ENCODE data around the gene SGO1.
"Not testable (repeated sequence)": the region's sequence is repeated elsewhere in the genome, so short reads cannot be mapped to it uniquely, and the experiment has no call there.

The SGO1 gene

DNA sequence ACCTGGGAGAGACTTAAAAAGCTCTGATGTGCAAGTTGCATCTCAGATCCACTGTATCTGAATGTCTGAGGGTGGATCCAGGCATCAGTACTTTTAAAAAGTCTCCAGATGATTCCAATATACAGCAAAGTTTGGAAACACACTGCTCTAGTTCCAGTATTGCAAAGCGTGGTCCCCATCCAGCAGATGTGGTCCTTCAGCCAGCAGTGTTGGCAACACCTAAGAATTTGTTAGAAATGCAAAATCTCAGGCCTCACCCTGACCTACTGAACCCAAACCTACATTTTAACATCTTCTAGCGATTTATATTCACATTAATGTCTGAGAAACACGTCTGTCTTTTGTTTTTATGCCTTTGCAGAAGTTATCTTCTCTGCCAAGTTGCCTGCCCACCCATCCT, 32.2 kb upstream of the SGO1 start:
- no peak overlapping the region for H3K4me3 ChIP-seq (ENCODE audit: low read length)
- TF ChIP-seq, protein P1, sequence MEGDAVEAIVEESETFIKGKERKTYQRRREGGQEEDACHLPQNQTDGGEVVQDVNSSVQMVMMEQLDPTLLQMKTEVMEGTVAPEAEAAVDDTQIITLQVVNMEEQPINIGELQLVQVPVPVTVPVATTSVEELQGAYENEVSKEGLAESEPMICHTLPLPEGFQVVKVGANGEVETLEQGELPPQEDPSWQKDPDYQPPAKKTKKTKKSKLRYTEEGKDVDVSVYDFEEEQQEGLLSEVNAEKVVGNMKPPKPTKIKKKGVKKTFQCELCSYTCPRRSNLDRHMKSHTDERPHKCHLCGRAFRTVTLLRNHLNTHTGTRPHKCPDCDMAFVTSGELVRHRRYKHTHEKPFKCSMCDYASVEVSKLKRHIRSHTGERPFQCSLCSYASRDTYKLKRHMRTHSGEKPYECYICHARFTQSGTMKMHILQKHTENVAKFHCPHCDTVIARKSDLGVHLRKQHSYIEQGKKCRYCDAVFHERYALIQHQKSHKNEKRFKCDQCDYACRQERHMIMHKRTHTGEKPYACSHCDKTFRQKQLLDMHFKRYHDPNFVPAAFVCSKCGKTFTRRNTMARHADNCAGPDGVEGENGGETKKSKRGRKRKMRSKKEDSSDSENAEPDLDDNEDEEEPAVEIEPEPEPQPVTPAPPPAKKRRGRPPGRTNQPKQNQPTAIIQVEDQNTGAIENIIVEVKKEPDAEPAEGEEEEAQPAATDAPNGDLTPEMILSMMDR (conservative IDR thresholded peaks at IDR 0.05; ENCODE audit: low read depth, low read length), result no peak
- no peak for DNase-seq (ENCODE audit: low read depth)

DNA sequence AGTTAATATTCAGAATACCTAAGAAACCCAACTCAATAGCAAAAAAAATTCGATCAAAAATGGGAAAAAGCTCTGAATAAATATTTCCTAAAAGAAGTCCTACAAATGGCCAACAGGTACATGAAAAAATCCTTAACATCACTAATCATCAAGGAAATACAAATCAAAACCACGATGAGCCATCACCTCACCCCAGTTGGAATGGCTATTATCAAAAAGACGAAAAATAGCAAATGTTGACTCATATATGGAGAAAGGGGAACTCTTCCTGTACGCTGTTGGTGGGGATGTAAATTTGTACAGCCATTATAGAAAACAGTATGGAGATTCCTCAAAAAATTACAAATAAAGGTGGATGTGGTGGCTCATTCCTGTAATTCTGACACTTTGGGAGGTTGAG, 29.6 kb upstream of the SGO1 start:
- no peak overlapping the region for H3K4me3 ChIP-seq (ENCODE audit: low read length)
- no peak for DNase-seq (ENCODE audit: low read depth)
- TF ChIP-seq, protein P1 (conservative IDR thresholded peaks at IDR 0.05; ENCODE audit: low read depth, low read length), result no peak

DNA sequence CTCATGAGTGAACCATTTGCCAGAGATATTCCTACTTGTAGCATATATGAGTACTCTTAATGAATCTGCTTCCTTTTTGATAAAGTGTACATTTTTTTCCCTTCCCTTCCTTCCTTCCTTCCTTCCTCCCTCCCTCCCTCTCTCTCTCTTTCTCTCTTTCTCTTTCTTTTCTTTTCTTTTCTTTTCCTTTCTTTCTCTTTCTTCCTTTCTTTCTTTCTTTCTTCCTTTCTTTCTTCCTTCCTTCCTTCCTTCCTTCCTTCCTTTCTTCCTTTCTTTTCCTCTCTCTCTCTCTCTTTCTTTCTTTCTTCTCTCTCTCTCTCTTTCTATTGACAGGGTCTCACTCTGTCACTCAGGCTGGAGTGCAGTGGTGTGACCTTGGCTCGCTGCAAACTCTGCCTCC, 27.5 kb upstream of the SGO1 start:
- not testable (repeated sequence) for DNase-seq (ENCODE audit: low read depth); H3K4me3 ChIP-seq (ENCODE audit: low read length)

DNA sequence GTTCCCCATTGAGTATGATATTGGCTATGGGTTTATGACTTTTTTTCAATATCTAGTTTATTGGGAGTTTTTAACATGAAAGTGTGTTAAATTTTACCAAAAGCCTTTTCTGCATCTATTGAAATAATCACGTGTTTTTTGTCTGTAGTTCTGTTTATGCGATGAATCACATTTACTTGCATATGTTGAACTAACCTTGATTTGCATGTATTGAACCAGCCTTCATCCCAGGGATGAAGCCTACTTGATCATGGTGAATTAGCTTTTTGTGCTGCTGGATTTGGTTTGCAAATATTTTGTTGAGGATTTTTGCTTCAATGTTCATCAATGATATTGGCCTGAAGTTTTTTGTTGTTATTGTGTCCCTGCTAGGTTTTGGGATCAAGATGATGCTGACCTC, 21.9 kb upstream of the SGO1 start:
- DNase-seq (ENCODE audit: low read depth), result not testable (repeated sequence)

DNA sequence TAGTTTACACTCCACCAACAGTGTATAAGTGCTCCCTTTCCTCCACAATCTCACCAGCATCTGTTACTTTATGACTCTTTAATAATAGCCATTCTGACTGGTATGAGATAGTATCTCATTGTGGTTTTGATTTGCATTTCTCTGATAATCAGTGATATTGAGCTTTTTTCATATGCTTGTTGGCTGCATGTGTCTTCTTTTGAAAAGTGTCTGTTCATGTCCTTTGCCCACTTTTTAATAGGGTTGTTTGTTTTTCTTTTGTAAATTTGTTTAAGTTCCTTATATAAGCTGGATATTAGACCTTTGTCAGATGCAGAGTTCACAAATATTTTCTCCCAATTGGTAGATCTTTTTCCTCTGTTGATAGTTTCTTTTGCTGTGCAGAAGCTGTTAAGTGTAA, 19.9 kb upstream of the SGO1 start:
- not testable (repeated sequence) for DNase-seq (ENCODE audit: low read depth); H3K4me3 ChIP-seq (ENCODE audit: low read length)

More for the DNA sequence above, 21.9 kb upstream of the SGO1 start:
- H3K4me3 ChIP-seq (ENCODE audit: low read length), result not testable (repeated sequence)

DNA sequence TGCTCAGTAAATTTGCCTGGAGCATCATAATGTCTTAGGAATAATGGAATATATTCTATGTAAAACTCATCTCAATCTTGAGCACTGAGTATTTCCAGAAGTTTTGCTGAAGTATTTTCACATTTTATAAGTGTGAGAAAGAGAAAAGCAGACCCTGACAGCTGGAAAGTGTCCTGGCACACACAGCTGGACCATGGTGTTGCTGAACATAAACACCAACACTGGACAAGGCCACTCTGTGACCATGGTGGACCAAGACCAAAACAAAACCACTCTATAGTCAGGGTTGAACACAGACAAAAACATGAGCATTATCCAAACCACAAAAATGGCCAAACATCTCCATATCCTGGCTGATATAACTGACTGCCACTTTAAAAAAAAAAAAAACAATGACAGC, 15.1 kb upstream of the SGO1 start:
- no peak for DNase-seq (ENCODE audit: low read depth)
- H3K4me3 ChIP-seq (ENCODE audit: low read length), result no peak overlapping the region
- TF ChIP-seq, protein P1 (conservative IDR thresholded peaks at IDR 0.05; ENCODE audit: low read depth, low read length), result no peak

DNA sequence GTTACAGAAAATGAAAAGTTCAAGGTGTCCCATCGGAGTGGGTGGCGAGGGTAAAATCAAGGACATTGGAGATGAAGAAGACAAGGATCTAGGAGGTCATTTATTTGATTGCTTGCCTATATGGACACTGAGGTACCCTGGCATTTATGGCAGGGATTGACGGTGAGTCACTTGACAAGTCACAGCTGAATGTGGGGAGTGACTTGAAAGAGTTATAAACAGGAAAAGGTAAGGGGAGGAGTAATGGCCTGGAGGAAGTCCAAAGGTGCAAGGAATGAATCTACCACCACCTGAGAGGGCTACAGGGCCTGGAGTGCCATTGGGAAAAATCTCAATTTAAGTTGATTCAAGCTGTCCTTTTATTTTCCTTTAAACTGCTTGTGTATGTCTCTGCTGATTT, 11.8 kb upstream of the SGO1 start:
- DNase-seq (ENCODE audit: low read depth), result no peak
- TF ChIP-seq, protein P1 (conservative IDR thresholded peaks at IDR 0.05; ENCODE audit: low read depth, low read length), result no peak
- no peak overlapping the region for H3K4me3 ChIP-seq (ENCODE audit: low read length)

DNA sequence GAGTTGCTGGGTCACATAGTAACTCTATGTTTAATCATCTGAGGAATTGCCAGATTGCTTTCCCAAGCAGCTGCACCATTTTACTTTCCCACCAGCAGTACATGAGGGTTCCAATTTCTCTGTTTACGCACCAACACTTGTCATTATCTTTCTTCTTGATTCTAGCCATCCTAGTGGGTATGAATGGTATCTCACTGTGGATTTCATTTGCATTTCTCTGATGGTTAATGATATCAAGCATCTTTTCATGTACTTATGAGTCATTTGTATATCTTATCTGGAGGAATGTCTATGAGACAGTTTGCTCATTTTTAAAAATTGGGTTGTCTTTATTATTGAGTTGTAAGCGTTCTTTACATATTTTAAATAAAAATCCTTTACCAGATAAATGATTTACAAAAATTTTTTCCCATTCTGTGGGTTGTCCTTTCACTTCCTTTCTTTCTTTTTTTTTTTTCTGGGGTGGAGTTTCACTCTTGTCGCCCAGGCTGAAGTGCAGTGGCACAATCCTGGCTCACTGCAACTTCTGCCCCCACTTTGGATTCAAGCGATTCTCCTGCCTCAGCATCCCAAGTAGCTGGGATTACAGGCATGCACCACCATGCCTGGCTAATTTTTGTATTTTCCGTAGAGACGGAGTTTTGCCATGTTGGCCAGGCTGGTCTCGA, 8.9 kb upstream of the SGO1 start:
- no peak for DNase-seq (ENCODE audit: low read depth)
- H3K4me3 ChIP-seq (ENCODE audit: low read length), result no peak overlapping the region
- TF ChIP-seq, protein P1 (conservative IDR thresholded peaks at IDR 0.05; ENCODE audit: low read depth, low read length), result no peak

DNA sequence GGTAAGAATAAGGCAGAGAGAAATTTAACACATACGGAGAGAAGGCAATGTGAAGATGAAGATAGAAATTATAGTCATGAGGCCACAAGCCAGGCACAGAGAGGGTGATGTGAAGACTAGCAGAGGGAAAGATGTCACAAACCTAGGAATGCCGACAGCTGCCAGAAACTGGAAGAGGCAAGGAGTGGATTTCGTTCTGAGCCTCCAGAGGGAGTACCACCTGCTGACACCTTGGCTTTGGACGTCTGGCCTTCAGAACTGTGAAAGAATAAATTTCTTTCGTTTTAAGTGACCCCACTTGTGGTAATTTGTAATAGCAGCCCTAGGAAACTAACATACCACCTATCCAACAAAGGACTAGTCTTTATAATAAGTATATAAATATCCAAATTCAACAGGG, 5.0 kb upstream of the SGO1 start:
- TF ChIP-seq, protein P1 (conservative IDR thresholded peaks at IDR 0.05; ENCODE audit: low read depth, low read length), result peak; percentile 17
- H3K4me3 ChIP-seq (ENCODE audit: low read length), result no peak overlapping the region
- DNase-seq (ENCODE audit: low read depth), result no peak
